ENCODE data around the gene ELL. TPM values are rescaled to one million over a fixed set of nuclear protein-coding genes. Genes with fewer than 3 reads are reported as not detected.

ELL gene
- total and polyA plus RNA-seq, 9 of the 15 experiments (the other 6 are each of a cell fraction or from before 2014, with no cell fraction given), result 0.24 to 22.5 (median 4.1) TPM

DNA sequence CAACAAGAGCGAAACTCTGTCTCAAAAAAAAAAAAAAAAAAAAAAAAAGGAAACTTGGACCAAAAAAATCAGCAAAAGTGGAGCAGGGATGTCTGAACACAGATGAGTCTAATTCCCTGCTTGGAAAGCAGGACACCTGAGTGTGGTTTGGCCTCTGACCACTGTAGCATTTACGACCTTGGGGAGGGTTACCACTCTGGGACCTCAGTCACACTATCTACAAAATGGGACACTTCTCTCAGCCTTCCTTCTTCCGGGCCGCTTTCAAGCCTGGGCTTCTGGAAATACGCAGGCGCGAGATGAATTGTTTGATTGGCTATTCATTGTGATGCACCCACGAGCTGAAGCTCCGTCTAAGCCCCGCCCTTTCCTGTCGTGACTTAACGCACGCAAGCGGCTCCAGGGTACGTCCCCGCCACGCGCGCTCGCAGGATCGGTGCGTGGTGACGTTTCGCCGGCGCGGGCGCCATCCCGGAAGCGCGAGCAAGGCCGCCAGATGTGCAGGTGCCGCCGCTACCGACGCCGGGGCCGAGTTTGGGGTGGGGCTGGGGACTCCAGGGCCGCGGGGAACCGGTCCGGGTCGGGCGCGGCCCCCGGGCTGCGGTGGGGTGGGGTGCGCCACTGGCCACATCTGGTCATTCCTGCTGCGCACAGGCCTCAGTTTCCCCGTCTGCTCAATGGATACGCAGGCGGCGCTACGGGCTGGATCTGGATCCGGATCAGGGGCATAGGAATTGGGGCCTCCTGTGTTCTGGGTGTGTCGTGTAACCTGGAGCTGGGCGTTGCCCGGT, 35.7 kb upstream of the ELL start, which contains the start of gene KXD1 (continued):
- TF ChIP-seq ILK (tag; IDR thresholded peaks at IDR 0.05; ENCODE audit: borderline replicate concordance, low read depth), result no peak
- TF ChIP-seq, protein P1, sequence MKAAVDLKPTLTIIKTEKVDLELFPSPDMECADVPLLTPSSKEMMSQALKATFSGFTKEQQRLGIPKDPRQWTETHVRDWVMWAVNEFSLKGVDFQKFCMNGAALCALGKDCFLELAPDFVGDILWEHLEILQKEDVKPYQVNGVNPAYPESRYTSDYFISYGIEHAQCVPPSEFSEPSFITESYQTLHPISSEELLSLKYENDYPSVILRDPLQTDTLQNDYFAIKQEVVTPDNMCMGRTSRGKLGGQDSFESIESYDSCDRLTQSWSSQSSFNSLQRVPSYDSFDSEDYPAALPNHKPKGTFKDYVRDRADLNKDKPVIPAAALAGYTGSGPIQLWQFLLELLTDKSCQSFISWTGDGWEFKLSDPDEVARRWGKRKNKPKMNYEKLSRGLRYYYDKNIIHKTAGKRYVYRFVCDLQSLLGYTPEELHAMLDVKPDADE (conservative IDR thresholded peaks at IDR 0.05; ENCODE audit: control insufficient read depth, low read depth, low read length), result peak; percentile 81
- TF ChIP-seq ELF1 (tag; IDR thresholded peaks at IDR 0.05), result peak; percentile 97
- 0 out of 2 replicates have a peak, but pooled peaks have one; percentile 46 for TF ChIP-seq ZNF766 (CRISPR knock-in tag; conservative IDR thresholded peaks at IDR 0.05)
- TF ChIP-seq, protein P2, sequence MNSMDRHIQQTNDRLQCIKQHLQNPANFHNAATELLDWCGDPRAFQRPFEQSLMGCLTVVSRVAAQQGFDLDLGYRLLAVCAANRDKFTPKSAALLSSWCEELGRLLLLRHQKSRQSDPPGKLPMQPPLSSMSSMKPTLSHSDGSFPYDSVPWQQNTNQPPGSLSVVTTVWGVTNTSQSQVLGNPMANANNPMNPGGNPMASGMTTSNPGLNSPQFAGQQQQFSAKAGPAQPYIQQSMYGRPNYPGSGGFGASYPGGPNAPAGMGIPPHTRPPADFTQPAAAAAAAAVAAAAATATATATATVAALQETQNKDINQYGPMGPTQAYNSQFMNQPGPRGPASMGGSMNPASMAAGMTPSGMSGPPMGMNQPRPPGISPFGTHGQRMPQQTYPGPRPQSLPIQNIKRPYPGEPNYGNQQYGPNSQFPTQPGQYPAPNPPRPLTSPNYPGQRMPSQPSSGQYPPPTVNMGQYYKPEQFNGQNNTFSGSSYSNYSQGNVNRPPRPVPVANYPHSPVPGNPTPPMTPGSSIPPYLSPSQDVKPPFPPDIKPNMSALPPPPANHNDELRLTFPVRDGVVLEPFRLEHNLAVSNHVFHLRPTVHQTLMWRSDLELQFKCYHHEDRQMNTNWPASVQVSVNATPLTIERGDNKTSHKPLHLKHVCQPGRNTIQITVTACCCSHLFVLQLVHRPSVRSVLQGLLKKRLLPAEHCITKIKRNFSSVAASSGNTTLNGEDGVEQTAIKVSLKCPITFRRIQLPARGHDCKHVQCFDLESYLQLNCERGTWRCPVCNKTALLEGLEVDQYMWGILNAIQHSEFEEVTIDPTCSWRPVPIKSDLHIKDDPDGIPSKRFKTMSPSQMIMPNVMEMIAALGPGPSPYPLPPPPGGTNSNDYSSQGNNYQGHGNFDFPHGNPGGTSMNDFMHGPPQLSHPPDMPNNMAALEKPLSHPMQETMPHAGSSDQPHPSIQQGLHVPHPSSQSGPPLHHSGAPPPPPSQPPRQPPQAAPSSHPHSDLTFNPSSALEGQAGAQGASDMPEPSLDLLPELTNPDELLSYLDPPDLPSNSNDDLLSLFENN (IDR thresholded peaks at IDR 0.05; ENCODE audit: low read depth in 2 of 2, low read length in 2 of 2), result no peak
- TF ChIP-seq ZFP36 (IDR thresholded peaks at IDR 0.05; ENCODE audit: low read depth, low read length, partially characterized antibody), result peak; percentile 66
- TF ChIP-seq, protein P3, sequence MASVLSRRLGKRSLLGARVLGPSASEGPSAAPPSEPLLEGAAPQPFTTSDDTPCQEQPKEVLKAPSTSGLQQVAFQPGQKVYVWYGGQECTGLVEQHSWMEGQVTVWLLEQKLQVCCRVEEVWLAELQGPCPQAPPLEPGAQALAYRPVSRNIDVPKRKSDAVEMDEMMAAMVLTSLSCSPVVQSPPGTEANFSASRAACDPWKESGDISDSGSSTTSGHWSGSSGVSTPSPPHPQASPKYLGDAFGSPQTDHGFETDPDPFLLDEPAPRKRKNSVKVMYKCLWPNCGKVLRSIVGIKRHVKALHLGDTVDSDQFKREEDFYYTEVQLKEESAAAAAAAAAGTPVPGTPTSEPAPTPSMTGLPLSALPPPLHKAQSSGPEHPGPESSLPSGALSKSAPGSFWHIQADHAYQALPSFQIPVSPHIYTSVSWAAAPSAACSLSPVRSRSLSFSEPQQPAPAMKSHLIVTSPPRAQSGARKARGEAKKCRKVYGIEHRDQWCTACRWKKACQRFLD (CRISPR knock-in tag; IDR thresholded peaks at IDR 0.05), result peak; percentile 65; the same call in 1 of the 2 replicates
- no peak for TF ChIP-seq TAL1 (IDR thresholded peaks at IDR 0.05)
- 0 out of 2 replicates have a peak, but pooled peaks have one; percentile 27 for TF ChIP-seq FOSL1 (tag; conservative IDR thresholded peaks at IDR 0.05)
- TF ChIP-seq ZFP1 (CRISPR knock-in tag; IDR thresholded peaks at IDR 0.05), result no peak
- TF ChIP-seq RCOR1 (IDR thresholded peaks at IDR 0.05; ENCODE audit: borderline replicate concordance in 1 of 2, low read depth in 2 of 2, low read length in 2 of 2), result peak; percentile 97 to 99
- no peak for TF ChIP-seq SIX5 (IDR thresholded peaks at IDR 0.05; ENCODE audit: borderline replicate concordance in 1 of 2, insufficient read depth in 1 of 2, low read depth in 1 of 2, low read length in 2 of 2)
- peak; percentile 97 to 99 for TF ChIP-seq KDM1A (IDR thresholded peaks at IDR 0.05)
- TF ChIP-seq, protein P4, sequence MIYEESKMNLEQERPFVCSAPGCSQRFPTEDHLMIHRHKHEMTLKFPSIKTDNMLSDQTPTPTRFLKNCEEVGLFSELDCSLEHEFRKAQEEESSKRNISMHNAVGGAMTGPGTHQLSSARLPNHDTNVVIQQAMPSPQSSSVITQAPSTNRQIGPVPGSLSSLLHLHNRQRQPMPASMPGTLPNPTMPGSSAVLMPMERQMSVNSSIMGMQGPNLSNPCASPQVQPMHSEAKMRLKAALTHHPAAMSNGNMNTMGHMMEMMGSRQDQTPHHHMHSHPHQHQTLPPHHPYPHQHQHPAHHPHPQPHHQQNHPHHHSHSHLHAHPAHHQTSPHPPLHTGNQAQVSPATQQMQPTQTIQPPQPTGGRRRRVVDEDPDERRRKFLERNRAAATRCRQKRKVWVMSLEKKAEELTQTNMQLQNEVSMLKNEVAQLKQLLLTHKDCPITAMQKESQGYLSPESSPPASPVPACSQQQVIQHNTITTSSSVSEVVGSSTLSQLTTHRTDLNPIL (CRISPR knock-in tag; IDR thresholded peaks at IDR 0.05), result no peak
- TF ChIP-seq, protein P5, sequence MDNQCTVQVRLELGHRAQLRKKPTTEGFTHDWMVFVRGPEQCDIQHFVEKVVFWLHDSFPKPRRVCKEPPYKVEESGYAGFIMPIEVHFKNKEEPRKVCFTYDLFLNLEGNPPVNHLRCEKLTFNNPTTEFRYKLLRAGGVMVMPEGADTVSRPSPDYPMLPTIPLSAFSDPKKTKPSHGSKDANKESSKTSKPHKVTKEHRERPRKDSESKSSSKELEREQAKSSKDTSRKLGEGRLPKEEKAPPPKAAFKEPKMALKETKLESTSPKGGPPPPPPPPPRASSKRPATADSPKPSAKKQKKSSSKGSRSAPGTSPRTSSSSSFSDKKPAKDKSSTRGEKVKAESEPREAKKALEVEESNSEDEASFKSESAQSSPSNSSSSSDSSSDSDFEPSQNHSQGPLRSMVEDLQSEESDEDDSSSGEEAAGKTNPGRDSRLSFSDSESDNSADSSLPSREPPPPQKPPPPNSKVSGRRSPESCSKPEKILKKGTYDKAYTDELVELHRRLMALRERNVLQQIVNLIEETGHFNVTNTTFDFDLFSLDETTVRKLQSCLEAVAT (IDR thresholded peaks at IDR 0.05), result peak in 1 of 2 experiments; percentile 34; a peak in 1 of 4 replicates
